Measurements from ENCODE around the gene ACSS1.
A peak's percentile ranks its signal among the peaks of the same experiment; 100 is the strongest.

ACSS1 gene

GRCh38 chr20:25078662-25079061 lies 20.7 kb upstream of the ACSS1 start:
- no peak for DNase-seq (ENCODE audit: low read depth in 2 of 2)

GRCh38 chr20:25077610-25078169 lies 19.8 kb upstream of the ACSS1 start:
- DNase-seq (ENCODE audit: low read depth in 2 of 2), result no peak

- DNase-seq (ENCODE audit: low read depth in 2 of 2), result no peak
Observed at GRCh38 chr20:25076731-25077609, 19.0 kb upstream of the ACSS1 start.

- DNase-seq (ENCODE audit: low read depth in 2 of 2), result no peak
Observed at GRCh38 chr20:25076201-25076600, 18.3 kb upstream of the ACSS1 start.

GRCh38 chr20:25073544-25073943 lies 15.6 kb upstream of the ACSS1 start:
- DNase-seq (ENCODE audit: low read depth in 2 of 2), result no peak

- DNase-seq (ENCODE audit: low read depth in 2 of 2), result no peak
Observed at GRCh38 chr20:25072226-25072811, 14.4 kb upstream of the ACSS1 start.

- DNase-seq (ENCODE audit: low read depth in 2 of 2), result no peak
Observed at GRCh38 chr20:25071734-25072133, 13.8 kb upstream of the ACSS1 start.

- DNase-seq (ENCODE audit: low read depth in 2 of 2), result no peak
Observed at GRCh38 chr20:25070821-25071473, 13.0 kb upstream of the ACSS1 start.

GRCh38 chr20:25067102-25067987 lies 9.4 kb upstream of the ACSS1 start:
- no peak for DNase-seq (ENCODE audit: low read depth in 2 of 2)

GRCh38 chr20:25066386-25066785 lies 8.4 kb upstream of the ACSS1 start:
- no peak for DNase-seq (ENCODE audit: low read depth in 2 of 2)

- peak; percentile 46 to 63 for DNase-seq (ENCODE audit: low read depth in 2 of 2)
Observed at GRCh38 chr20:25065625-25066338, 7.8 kb upstream of the ACSS1 start.

GRCh38 chr20:25065072-25065624 lies 7.2 kb upstream of the ACSS1 start:
- DNase-seq (ENCODE audit: low read depth in 2 of 2), result no peak

- no peak for DNase-seq (ENCODE audit: low read depth in 2 of 2)
Observed at GRCh38 chr20:25064561-25065071, 6.7 kb upstream of the ACSS1 start.

GRCh38 chr20:25063981-25064380 lies 6.0 kb upstream of the ACSS1 start:
- no peak for DNase-seq (ENCODE audit: low read depth in 2 of 2)

GRCh38 chr20:25063546-25063945 lies 5.6 kb upstream of the ACSS1 start:
- DNase-seq (ENCODE audit: low read depth in 2 of 2), result no peak

- DNase-seq (ENCODE audit: low read depth in 2 of 2), result no peak
Observed at GRCh38 chr20:25062841-25063240, 4.9 kb upstream of the ACSS1 start.

GRCh38 chr20:25061821-25062530 lies 4.0 kb upstream of the ACSS1 start:
- DNase-seq (ENCODE audit: low read depth in 2 of 2), result no peak

GRCh38 chr20:25061103-25061799 lies 3.3 kb upstream of the ACSS1 start:
- DNase-seq (ENCODE audit: low read depth in 2 of 2), result no peak

GRCh38 chr20:25059866-25060465 lies 2.0 kb upstream of the ACSS1 start:
- no peak for DNase-seq (ENCODE audit: low read depth in 2 of 2)
